Measurements from ENCODE around the gene LYPD1. TPM values are rescaled to one million over a fixed set of nuclear protein-coding genes. Genes with fewer than 3 reads are reported as not detected.

Gene LYPD1
- total and polyA plus RNA-seq, 4 donors: 0.17 to 0.65 (median 0.46) TPM

DNA sequence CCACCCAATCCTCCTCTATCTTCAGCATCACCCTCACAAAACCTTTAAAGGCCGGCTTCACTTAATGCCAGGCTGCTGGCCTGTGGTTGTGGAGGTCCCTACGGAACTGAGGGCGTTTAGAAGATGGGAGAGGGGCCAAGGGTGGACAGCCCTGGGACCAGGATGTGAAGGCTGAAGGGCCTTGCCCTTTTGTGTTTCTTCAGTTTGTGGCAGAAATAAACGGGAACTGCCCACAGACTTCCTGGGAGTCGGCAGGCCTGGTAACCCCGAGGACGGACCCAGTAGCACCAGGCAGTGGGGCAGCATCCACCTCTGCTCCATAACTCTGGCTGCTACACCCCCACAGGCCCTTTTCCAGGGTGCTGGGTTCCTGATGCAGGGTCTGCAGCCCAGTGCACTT lies 51.3 kb downstream of the LYPD1 start:
- 87% methylated on average over 7 of the region's 7 CpGs for WGBS
- no peak overlapping the region for H3K4me3 ChIP-seq (ENCODE audit: low read depth in 1 of 3, low read length in 3 of 3)
- no peak for DNase-seq (ENCODE audit: low spot score)
- peaks cover 0 to 16% (median 6%) of the 10 kb centered on the region in 4 donors for H3K4me1 ChIP-seq (ENCODE audit: control insufficient read depth in 4 of 4, insufficient read depth in 4 of 4, low read length in 3 of 4)
- TF ChIP-seq FOXA1 (IDR thresholded peaks at IDR 0.05) (no peak), RAD21 (IDR thresholded peaks at IDR 0.05) (no peak), NR2F2 (IDR thresholded peaks at IDR 0.05) (no peak), RXRA (IDR thresholded peaks at IDR 0.05) (no peak), ATF3 (IDR thresholded peaks at IDR 0.05) (no peak), YY1 (IDR thresholded peaks at IDR 0.05) (no peak), REST (IDR thresholded peaks at IDR 0.05) (no peak)
- H3K36me3 ChIP-seq (ENCODE audit: control insufficient read depth in 4 of 4, insufficient read depth in 3 of 4, low read depth in 1 of 4, low read length in 3 of 4): no peaks in the 10 kb centered on the region
- H3K9ac ChIP-seq (ENCODE audit: low read depth in 1 of 2, low read length in 2 of 2): no peak overlapping the region
- H3K27me3 ChIP-seq (ENCODE audit: control insufficient read depth in 4 of 4, insufficient read depth in 4 of 4, low read length in 3 of 4): no peaks in the 10 kb centered on the region
- H3K9me3 ChIP-seq (ENCODE audit: control insufficient read depth in 4 of 4, low read length in 3 of 4): no peaks in the 10 kb centered on the region
- no peak overlapping the region for H3K27ac ChIP-seq (ENCODE audit: low read depth in 1 of 2, low read length in 2 of 2)

- Histone ChIP-seq H3K36me3 (ENCODE audit: control insufficient read depth in 4 of 4, insufficient read depth in 3 of 4, low read depth in 1 of 4, low read length in 3 of 4) (no peaks in the 10 kb centered on the region), H3K4me1 (ENCODE audit: control insufficient read depth in 4 of 4, insufficient read depth in 4 of 4, low read length in 3 of 4) (peaks cover 0 to 16% (median 6%) of the 10 kb centered on the region in 4 donors), H3K9me3 (ENCODE audit: control insufficient read depth in 4 of 4, low read length in 3 of 4) (no peaks in the 10 kb centered on the region), H3K4me3 (ENCODE audit: low read depth in 1 of 3, low read length in 3 of 3) (no peak overlapping the region), H3K9ac (ENCODE audit: low read depth in 1 of 2, low read length in 2 of 2) (no peak overlapping the region), H3K27ac (ENCODE audit: low read depth in 1 of 2, low read length in 2 of 2) (no peak overlapping the region), H3K27me3 (ENCODE audit: control insufficient read depth in 4 of 4, insufficient read depth in 4 of 4, low read length in 3 of 4) (no peaks in the 10 kb centered on the region)
- no peak for TF ChIP-seq HNF4G (IDR thresholded peaks at IDR 0.05)
- peak; percentile 20 to 32 for TF ChIP-seq RXRA (IDR thresholded peaks at IDR 0.05)
- peak in 1 of 2 donors; percentile 36 for TF ChIP-seq RAD21 (IDR thresholded peaks at IDR 0.05)
- TF ChIP-seq REST (IDR thresholded peaks at IDR 0.05): no peak
- TF ChIP-seq YY1 (IDR thresholded peaks at IDR 0.05): peak; percentile 39
- peak in 1 of 2 donors; percentile 18 for TF ChIP-seq JUND (IDR thresholded peaks at IDR 0.05)
- TF ChIP-seq HNF4A (conservative IDR thresholded peaks at IDR 0.05): peak; percentile 56 to 73
- TF ChIP-seq FOXA2 (IDR thresholded peaks at IDR 0.05): no peak
- 45% methylated on average over 3 of the region's 3 CpGs for WGBS
- no peak for DNase-seq (ENCODE audit: low spot score)
Observed at GRCh38 chr2:132617989-132618388, 52.0 kb downstream of the LYPD1 start.

All from liver (tissue), 9 donors.